Measurements from ENCODE around the gene UBA1. TPM values are rescaled to one million over a fixed set of nuclear protein-coding genes. Genes with fewer than 3 reads are reported as not detected.

Gene UBA1
- total and polyA plus RNA-seq, 10 of the 15 experiments (the other 5 are each of a cell fraction or from before 2014, with no cell fraction given), result 60.4 to 314 (median 216) TPM

DNA sequence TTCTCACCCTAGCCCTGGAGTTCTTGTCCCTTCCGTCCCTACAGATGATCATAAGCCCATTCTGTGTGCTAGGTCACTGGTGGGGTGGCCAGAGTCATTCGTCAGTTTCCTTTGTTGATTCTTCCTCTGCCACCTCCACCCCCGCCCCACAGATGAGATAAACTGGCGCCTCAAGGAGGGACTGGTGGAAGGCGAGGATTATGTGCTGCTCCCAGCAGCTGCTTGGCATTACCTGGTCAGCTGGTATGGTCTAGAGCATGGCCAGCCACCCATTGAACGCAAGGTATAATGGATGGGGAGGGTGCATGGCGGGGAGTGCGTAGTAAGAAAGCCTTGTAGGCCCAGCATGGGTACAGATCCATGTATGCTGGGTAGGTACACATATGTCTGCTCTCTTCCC is 45.6 kb downstream of the UBA1 start:
- Histone ChIP-seq H3K27ac (ENCODE audit: control insufficient read depth, insufficient read depth) (no peak overlapping the region), H3K4me2 (ENCODE audit: control insufficient read depth, insufficient read depth) (no peak overlapping the region), H4K20me1 (ENCODE audit: control insufficient read depth, insufficient read depth) (no peaks in the 10 kb centered on the region), H3K36me3 (ENCODE audit: control insufficient read depth in 2 of 2, insufficient read depth in 2 of 2, low read length in 1 of 2) (no peaks in the 10 kb centered on the region; a peak in 3 of 4 replicates), H3K4me1 (ENCODE audit: control insufficient read depth, insufficient read depth, low read length) (no peaks in the 10 kb centered on the region), H3K4me3 (no peak overlapping the region), H2AFZ (ENCODE audit: control insufficient read depth, low read depth, low read length) (no peak overlapping the region), H3K9me3 (replicated peaks; ENCODE audit: control insufficient read depth, insufficient read depth, low read length) (no peaks in the 10 kb centered on the region), H3K9ac (ENCODE audit: control insufficient read depth, insufficient read depth, low read length) (no peak overlapping the region), H3K79me2 (ENCODE audit: control insufficient read depth, insufficient read depth, low read length) (peaks cover 11% of the 10 kb centered on the region), H3K27me3 (replicated peaks in 1 of 2; ENCODE audit: control insufficient read depth in 2 of 2, insufficient read depth in 2 of 2, low read length in 1 of 2) (no peaks in the 10 kb centered on the region)
- WGBS (ENCODE audit: insufficient coverage, insufficient replicate concordance, low lambda C conversion rate, missing lambda C conversion rate), result 40% methylated on average over 8 of the region's 8 CpGs
- no peak for ATAC-seq
- CTCF ChIA-PET, result interaction anchor here (2.1 kb wide), 1 partner anchor 145 kb away, joined by 8 read pairs; no protein-coding TSS in a partner anchor
- no peak for FAIRE-seq
- POLR2A ChIA-PET, result no interaction called here
- SMC1A ChIA-PET (ENCODE audit: uncharacterized antibody, unreplicated experiment), result no interaction called here
- in situ Hi-C loops (cut with MboI) (no loop called here), intact Hi-C loops (cut with micrococcal nuclease; ENCODE audit: unreplicated experiment) (no loop called here)
- RAD21 ChIA-PET (ENCODE audit: unreplicated experiment), result no interaction called here
- no TSS peak for BruUV-seq (replicated peaks)
- TF ChIP-seq SUPT20H (IDR thresholded peaks at IDR 0.05; ENCODE audit: borderline replicate concordance, control insufficient read depth, low read depth, low read length) (no peak), EED (IDR thresholded peaks at IDR 0.05; ENCODE audit: low read depth) (no peak), CTCF (IDR thresholded peaks at IDR 0.05 in 2 of 3, conservative IDR thresholded peaks at IDR 0.05 in 1 of 3; ENCODE audit: control insufficient read depth in 2 of 3, extremely low read depth in 1 of 3, insufficient read depth in 1 of 3, low read depth in 3 of 3, low read length in 3 of 3) (no peak), IKZF1 (conservative IDR thresholded peaks at IDR 0.05) (no peak), TCF3 (IDR thresholded peaks at IDR 0.05; ENCODE audit: borderline replicate concordance, insufficient read depth, low read depth, low read length) (no peak), SMAD5 (IDR thresholded peaks at IDR 0.05; ENCODE audit: low read depth) (no peak), NBN (IDR thresholded peaks at IDR 0.05) (no peak), SRF (IDR thresholded peaks at IDR 0.05; ENCODE audit: low read depth in 2 of 2, low read length in 2 of 2) (no peak)
- TF ChIP-seq, protein P1, sequence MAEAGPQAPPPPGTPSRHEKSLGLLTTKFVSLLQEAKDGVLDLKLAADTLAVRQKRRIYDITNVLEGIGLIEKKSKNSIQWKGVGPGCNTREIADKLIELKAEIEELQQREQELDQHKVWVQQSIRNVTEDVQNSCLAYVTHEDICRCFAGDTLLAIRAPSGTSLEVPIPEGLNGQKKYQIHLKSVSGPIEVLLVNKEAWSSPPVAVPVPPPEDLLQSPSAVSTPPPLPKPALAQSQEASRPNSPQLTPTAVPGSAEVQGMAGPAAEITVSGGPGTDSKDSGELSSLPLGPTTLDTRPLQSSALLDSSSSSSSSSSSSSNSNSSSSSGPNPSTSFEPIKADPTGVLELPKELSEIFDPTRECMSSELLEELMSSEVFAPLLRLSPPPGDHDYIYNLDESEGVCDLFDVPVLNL (IDR thresholded peaks at IDR 0.05; ENCODE audit: low read depth, low read length), result no peak
- TF ChIP-seq, protein P2, sequence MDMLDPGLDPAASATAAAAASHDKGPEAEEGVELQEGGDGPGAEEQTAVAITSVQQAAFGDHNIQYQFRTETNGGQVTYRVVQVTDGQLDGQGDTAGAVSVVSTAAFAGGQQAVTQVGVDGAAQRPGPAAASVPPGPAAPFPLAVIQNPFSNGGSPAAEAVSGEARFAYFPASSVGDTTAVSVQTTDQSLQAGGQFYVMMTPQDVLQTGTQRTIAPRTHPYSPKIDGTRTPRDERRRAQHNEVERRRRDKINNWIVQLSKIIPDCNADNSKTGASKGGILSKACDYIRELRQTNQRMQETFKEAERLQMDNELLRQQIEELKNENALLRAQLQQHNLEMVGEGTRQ (IDR thresholded peaks at IDR 0.05; ENCODE audit: borderline replicate concordance, low read depth, low read length), result no peak
- TF ChIP-seq, protein P3, sequence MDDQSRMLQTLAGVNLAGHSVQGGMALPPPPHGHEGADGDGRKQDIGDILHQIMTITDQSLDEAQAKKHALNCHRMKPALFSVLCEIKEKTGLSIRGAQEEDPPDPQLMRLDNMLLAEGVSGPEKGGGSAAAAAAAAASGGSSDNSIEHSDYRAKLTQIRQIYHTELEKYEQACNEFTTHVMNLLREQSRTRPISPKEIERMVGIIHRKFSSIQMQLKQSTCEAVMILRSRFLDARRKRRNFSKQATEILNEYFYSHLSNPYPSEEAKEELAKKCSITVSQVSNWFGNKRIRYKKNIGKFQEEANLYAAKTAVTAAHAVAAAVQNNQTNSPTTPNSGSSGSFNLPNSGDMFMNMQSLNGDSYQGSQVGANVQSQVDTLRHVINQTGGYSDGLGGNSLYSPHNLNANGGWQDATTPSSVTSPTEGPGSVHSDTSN (IDR thresholded peaks at IDR 0.05; ENCODE audit: insufficient replicate concordance, low read depth, low read length), result no peak
- TF ChIP-seq, protein P4, sequence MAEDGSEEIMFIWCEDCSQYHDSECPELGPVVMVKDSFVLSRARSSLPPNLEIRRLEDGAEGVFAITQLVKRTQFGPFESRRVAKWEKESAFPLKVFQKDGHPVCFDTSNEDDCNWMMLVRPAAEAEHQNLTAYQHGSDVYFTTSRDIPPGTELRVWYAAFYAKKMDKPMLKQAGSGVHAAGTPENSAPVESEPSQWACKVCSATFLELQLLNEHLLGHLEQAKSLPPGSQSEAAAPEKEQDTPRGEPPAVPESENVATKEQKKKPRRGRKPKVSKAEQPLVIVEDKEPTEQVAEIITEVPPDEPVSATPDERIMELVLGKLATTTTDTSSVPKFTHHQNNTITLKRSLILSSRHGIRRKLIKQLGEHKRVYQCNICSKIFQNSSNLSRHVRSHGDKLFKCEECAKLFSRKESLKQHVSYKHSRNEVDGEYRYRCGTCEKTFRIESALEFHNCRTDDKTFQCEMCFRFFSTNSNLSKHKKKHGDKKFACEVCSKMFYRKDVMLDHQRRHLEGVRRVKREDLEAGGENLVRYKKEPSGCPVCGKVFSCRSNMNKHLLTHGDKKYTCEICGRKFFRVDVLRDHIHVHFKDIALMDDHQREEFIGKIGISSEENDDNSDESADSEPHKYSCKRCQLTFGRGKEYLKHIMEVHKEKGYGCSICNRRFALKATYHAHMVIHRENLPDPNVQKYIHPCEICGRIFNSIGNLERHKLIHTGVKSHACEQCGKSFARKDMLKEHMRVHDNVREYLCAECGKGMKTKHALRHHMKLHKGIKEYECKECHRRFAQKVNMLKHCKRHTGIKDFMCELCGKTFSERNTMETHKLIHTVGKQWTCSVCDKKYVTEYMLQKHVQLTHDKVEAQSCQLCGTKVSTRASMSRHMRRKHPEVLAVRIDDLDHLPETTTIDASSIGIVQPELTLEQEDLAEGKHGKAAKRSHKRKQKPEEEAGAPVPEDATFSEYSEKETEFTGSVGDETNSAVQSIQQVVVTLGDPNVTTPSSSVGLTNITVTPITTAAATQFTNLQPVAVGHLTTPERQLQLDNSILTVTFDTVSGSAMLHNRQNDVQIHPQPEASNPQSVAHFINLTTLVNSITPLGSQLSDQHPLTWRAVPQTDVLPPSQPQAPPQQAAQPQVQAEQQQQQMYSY (CRISPR knock-in tag; IDR thresholded peaks at IDR 0.05), result no peak
- no peak for DNase-seq (ENCODE audit: low read depth, low spot score)

Data from GM12878 (cell line).